Cortex of kidney (tissue), 1 donor: ENCODE data around the gene DNAH9.

Experiments
- DNase-seq: peaks from one replicate; lab custom pipeline; 2025; lab: John Stamatoyannopoulos, UW

Gene DNAH9

DNA sequence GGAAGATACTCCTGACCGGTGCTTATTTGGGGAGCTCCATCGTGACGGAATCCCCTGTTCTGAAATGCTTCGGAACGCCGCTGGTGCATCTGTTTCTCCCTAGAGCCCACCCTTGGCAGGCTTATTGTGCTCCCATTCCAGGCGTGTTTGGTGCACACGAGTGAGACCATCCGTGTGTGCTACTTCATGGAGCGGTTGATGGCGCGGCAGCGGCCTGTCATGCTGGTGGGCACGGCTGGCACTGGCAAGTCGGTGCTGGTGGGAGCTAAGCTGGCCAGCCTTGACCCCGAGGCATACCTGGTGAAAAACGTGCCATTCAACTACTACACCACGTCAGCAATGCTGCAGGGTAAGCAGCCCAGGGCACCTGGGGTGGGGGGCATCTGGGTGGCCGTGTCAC, 170.7 kb downstream of the DNAH9 start:
- no peak for DNase-seq

DNA sequence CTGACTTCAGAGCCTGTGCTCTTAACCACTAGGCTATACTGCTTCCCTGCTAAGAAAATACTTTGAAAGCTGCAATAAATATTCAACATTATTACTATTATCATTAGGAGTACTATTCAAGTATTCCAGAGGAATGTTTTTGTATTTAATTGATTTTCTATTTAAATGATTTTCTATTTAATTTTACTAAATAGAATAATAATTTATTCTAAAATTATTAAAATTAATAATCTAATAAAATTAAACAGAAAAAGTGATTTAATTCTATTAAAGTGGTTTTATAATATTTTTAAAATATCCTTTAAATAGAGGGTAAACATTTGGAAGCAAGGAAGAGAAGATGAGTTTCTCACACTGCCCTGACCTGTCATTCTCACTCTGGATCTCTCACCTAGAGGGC, 173.8 kb downstream of the DNAH9 start:
- DNase-seq: no peak

DNA sequence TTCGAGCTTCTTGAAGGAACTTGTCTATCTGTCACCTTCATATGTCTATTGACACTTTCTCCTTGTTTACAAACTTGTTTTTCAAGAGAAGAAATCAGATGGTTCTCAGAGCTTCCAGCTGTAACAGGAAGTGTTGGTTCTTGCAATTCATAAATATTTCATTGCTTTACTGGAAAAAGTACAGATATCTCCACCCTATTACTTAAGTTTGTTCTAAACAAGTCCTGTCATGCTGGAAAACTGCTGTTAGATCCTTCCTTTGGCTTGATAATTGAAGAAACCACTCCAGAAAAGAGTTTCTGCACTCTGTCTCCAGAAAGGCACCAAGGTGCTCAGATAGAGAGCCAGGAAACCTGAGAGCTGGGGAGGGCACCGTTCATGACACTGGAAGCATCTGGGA, 181.6 kb downstream of the DNAH9 start:
- no peak for DNase-seq

DNA sequence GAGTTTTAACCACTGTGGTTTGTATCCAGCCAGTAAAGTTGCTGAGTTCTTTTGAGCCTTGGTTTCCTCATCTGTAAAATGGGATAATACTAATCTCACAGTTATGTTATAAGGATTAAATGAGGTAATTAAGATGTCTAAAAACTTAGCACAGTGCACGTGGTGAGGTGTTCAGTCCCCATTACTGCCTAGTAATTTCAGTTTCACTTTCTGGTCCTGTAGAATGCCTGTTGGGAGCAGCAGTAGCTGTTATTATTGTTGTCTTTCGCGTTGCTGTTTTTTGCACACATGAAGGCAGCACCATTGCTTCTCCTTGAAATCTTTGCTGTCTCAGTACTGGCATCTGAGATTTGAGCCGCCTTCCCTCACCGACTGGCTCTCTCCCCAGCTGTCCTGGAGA, 182.4 kb downstream of the DNAH9 start:
- no peak for DNase-seq

DNA sequence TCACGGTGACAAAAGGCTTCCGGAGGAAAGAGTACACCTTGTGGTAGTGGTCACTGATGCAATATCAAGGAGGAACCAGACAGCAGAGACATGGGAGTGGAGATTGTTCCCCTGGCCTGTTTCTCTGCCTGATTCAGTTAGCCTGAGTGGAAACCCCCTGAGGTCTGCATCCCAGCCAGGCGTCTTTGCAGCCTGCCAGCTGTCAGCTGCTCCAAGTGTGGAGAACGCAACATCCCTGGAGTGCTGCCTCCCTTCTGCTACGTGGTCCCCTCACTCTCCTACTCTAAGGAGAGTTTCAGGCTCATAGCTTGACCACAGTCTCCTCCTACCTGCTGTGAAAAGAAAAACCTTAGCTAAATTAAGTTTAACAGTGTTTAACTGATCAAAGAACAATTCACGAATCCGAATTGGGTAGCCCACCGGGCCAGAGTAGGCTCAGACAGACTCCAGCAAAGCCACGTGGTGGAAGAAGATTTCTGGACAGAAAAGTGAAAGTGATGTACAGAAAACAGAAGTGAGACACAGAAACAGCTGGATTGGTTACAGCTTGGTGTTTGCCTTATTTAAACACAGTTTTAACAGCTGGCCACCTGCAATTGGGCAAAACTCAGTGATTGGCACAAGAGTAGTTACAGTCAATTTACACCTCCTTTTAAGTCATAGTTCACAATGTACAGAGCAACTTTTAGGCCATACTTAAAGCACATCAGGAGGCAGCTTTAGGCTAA, 188.6 kb downstream of the DNAH9 start:
- DNase-seq: no peak

DNA sequence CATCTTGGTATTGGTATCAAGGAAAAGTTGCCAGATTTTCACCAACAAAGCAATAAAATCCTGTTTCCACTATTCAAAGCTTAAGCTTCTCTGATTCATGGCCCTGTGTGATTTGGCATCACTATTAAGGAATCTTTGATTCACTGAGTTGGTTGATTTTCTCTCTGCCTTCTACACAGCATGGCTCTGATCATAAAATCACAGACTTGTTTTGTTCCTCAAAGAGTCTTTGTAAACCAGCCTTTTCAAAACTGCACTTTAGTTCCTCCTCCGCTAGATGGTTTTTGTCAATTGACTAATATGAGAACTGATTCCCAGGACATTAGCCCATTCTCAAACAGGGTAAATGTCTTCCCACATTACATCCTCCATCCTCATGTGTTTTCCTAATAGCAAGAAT, 197.6 kb downstream of the DNAH9 start:
- DNase-seq: no peak

DNA sequence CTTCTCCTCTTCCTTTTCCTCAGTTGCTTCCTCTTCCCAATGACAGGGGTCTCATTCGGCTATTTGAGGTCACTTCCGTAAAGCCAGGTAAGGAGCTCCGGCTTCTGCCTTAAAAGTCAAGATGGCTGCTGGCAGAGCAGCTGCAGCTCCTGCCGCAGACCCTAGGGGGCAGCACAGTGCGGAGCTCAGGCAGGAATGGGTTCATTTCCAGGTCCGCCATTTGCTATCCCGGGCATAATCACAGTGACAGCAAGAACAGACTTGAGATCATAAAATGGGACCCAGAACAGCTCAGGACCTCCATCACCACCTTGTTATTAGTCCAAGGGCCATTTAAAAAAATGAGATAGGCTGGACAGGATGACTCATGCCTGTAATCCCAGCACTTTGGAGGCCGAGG, 199.5 kb downstream of the DNAH9 start:
- no peak for DNase-seq

DNA sequence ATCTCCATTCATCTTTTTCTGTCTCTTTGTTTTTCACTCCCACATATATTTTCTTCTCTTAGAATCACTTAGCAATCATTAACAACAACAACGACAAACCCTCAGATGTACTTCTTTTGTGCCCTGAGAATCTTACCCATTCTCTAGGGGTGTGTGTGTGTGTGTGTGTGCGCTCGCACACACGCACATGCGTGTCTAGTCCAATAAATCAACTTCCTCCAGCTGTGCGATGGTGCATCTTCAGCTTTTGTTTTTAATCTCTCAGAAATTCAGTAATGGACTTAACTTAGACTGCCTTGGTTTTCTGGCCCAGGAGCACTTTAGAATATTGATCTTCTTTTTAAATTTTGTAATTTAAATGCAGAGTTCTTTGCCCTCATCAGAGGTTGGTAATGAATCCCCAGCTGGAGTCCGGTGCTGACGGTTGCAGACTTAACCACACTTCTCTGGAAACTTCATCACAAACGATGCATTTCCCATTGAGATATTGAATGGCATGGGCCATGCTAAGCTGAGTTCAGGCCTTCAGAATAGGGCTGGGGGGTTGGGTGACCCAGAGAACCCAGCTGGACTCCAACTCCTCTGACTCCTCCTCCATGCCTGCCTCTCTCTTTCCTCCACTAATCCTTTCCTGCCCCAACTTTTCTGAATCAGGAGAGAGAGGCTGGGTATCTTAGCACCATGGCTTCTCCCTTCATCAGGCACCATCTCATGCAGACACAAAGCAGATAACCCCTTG, 205.1 kb downstream of the DNAH9 start:
- DNase-seq: no peak

DNA sequence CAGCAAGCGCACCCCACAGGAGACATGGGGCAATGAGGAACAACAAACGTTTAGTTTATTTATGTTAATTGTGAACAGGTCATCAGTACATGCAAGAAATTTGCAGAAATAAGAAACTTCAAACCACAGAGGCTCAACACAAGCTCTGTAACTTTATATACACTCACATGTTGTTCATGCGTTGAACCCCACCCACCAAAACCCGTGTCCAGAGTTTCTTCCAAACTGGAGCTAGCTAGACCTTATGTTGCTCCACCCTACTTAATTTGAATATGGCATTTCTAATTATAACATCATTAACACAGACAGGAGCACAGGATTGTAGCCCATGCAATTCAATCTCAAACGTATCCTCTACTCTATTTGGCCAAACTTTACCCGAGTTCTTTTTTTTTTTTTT, 206.9 kb downstream of the DNAH9 start:
- no peak for DNase-seq

DNA sequence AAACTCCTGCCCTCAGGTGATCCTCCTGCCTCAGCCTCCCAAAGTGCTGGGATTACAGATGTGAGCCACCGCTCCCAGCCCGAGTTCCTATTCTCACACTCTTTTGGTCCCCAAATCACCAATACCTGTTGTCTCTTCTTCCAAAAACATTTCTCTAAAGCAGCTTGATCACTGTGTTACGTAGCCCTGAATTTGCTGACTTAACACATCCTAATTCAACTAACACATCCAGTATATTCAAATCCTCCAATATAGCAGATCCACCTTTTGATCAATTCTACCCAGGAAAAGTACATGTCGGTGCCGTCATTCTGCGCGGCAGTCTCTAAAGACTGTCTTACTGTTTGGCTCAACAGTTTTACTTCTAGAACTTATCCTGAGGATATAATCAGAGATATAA, 207.7 kb downstream of the DNAH9 start:
- no peak for DNase-seq

DNA sequence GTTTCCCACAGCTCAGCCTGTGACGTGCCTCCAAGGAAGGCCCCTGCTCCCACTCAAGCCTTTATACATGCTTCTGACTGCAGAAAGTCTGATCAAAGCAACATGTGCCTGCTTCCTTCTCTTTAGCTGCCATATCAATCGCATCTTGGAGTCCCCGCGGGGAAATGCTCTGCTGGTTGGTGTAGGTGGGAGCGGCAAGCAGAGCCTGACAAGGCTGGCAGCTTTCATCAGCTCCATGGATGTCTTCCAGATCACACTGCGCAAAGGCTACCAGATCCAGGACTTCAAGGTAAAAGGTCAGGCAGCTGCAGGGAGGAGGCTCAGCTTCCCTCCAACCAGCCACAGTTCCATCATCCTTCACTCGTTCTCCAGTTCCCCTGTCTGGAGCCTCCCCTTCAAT, 209.3 kb downstream of the DNAH9 start:
- DNase-seq: no peak

DNA sequence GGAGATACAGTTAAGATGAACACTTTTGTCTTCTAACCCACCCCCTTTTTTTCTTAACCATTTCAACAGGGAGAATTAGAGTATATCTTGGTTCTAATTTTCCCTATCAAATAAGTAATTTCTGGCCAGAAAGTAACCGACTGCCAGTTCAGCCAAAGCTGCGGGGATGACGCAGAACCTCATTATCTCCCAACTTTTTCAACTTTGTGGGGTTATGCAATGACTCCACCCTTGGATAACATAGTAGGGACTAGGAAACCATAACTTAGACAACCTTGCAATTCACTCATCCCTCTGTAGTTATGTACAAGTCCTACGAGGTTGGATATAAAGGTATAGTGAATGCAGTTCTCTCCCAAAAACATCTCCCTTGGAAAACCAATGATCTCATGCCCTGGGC, 215.0 kb downstream of the DNAH9 start:
- DNase-seq: no peak

DNA sequence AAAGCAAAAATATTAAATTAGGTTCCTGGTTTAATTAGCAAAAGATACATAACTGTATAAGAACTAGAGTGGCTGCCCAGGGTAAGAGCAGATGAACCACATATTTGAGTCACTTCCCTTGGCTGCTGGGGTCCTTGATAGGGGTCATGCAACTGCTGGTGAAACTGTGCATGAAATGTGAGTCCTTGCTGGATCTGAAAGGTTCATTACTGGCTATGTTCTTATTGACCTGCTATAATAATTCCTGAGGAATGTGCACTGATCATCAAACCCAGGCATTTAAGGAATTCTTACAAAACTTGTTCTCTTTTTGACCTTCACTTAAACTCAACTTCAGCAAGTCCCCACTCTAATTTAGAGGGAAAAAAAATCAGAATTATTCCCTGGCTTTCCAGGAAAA, 215.6 kb downstream of the DNAH9 start:
- DNase-seq: no peak

DNA sequence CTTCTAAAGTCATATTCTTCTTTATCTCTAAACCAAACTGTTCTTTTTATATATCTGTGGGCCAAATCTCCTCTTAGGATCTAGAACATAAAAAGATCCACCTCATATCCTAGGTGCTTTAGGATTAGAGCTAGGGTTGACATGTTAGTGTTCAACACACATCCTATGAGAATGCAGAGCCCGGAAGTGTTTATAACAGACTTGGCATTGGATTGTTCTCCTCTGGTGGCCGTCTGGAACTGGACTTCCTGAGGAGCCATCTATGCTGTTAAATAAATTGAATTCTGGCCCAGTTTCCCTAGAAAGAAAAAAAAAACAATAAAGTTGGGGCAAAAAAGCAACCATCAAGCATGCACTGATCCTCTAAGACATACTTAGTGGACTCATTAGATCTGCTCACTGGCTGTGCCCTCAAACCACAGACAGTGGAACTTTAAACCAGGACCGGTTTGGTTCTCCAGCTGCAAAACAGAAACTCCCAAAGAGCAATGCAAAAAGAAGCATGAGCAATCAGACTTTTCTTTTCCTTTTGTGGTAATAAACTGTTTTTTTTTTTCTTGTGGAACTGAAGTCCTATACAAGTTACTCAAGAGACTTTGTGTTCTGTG, 216.5 kb downstream of the DNAH9 start:
- DNase-seq: no peak

DNA sequence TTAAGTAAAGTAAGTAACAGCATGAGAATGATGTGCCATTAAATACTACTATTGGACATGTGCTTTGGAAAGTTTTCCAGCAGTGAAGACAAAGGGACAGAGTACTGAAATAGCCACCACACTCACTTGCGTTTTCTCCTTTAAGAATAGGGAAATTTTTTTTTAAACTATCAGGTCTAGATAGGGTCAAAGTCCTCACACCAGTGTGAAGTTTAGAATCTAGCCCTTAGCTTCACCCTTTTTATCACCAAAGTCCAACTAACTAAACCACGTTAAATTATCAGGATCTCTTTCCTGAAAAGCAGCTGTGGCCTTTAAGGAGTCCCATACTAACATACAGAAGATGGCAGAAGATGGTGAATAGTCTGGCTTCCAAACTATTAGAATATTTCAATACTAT, 218.1 kb downstream of the DNAH9 start:
- no peak for DNase-seq

DNA sequence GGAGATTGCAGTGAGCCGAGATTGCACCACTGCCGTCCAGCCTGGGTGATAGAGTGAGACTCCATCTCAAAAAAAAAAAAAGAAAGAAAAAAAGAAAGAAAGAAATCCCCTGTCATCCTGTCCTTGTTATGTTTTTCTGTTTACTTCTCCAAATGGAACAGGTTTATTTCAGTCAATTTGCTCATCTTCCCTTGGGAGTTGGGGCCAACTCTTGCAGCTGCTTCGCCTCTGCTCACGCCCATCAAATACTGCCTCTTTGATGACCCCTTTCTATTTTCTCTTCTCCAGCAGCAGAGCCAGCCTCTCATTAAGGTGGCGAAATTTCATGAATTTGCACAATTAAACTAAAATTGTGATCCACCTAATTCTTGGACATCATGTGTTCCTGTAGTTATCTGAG, 225.6 kb downstream of the DNAH9 start:
- no peak for DNase-seq

DNA sequence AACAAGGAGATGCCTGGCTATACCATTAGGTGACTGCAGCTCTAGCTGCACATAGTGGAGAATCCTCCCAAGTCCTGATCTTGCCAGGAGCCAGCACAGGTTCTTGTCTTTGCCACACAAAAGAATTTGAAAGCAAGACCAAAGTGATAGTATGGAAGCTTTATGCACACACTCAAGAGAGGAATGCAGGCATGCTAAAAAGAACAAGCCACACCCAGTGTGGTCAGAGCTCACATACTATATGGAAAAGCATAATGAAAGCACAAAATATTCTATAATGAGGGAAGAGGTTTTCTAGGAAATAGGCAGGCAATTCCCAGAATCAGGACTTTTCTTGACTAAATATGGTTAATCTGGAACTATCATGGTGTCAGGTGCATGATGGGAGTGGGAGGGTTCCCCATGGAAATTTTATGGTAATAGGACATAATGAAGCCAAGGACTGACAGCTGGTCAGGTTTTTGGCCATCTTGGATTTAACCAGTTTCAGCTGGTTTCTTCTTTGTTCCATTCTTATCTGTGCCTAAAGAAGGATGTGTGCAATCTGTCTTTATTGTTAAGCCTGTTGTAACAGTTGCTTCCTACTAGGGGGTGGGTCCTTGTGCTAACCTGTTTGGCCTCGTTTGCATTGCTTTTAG, 227.4 kb downstream of the DNAH9 start:
- DNase-seq: no peak

DNA sequence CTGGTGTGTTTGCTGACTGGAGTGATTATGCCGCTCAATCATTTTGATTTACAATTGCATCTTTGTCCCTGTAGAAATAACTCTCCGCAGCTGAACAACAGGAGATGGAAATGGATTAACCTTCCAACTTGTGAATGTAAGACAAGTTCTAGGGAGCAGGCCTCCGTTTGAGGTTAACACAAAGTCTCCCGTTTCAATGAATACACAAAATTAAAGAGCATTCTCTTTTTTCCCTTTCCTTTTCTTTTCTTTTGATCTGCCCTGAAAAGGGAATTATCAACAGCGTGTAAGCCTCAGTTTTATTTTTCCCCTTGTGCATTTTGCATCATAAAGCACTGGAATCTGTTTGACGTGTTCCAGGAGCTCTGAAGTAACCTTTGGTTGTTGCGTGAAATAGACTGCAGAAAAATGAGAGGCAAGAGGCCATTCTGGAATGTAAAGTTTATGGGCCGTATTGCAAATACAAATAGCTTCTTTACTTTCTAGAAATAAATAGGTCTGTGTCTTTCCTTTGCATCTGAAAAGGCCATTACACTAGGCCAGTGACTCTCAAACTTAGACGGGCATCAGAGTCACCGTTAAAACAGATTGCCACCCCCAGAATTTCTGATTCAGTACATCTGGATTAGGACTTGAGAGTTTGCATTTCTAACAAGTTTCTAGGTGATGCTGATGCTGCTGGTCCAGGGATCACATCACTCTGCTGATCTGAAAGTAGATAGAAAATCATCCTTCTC, 234.3 kb downstream of the DNAH9 start:
- no peak for DNase-seq

DNA sequence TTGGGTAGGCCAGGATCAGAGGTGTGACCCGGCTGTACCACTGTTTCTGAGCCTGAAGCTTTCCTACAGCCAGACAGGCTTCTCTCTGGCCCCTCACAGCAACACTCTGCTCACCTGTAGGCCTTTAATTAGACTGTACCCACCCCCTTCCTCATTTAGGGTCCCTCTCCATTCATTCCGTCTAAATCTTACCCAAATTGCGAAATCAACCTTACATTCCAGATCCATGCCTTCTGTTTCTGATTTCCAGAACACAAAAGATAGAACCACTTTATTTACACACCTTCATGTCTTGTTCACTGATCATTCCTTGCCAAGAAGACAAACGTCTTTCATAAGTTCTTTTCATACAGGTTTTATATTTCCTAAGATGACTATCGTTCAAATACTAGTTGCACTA, 238.2 kb downstream of the DNAH9 start:
- DNase-seq: no peak

DNA sequence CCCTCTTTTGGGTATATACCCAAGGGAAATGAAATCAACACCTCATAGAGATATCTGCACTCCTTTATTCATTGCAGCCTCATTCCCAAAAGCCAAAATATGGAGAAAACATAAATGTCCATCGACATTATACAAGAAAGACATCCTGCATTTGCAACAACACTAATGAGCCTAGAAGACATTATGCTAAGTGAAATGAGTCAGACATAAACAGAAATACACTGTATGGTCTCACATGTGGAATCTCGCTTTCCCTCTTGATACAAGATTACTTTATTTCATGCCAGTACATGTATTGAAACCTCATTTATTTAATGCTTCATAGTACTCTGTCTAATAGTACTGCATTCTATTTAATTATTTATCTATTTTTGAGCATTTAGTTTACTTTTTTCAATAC, 241.8 kb downstream of the DNAH9 start:
- no peak for DNase-seq

DNA sequence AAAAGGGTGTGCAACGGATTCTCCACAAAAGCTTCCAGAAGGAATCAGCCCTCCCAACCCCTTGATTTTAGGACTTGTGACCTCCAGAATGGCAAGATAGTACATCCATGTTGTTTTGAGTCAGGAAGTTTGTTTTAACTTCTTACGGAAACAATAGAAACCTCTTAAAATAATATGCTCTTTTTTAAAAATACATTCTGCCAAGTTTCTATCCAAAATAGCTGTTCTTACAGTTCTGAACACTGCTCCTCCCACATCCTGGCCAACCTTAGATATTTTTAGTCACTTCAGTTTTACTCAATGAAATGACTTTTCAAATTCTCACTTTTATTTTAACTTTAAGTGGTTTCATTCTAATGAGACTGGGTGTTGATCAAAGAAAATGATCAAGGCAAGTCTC, 242.6 kb downstream of the DNAH9 start:
- DNase-seq: no peak

DNA sequence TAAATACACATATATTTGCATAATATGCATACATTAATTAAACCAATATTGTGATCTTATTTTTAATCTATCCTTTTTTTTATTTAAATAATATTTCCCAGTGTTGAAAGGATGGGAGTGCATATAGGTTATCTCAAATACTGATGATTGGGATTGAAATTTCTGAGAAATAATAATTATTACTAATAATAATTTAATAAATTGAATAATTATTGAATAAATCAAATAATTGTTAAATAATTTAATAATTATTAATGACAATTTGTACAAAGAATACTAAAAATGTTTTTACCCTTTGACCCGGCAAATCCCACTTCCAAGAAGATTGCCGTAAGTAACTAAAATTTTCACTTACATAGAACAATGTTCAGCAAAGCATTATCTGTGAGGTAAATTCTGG, 250.1 kb downstream of the DNAH9 start:
- DNase-seq: no peak
